ENCODE data around the gene NKD1.

Gene NKD1

DNA sequence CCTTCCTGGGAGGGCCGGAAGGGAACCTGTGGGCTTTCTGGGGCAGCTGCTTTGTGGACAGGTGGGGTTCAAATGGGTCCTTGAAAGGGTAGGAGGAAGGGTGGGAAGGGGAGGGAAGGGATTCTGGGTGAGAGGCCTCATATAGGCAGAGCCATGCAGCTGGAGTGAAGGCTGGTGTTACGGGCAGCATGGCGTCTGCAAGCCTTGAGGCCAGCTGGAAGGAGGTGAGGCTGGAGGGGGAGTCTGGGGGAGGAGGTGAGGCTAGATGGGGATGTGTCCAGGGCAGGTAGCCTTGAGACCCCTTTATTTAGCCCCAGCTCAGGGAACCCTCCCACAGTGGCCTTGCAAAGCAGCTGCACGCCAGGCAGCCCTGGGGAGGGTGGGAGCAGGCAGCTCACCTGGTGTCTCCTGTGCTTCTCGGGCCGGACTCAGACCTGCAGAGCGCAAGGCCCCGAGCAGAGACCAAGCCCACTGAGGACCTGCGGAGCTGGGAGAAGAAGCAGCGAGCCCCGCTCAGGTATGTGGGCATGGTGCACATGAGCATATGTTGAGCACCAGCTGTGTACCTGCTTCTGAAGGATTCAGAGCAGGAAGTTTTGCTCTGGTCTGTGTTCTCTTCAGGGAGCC lies 82.3 kb downstream of the NKD1 start:
- no peak for DNase-seq (ENCODE audit: low spot score)

GRCh38 chr16:50631249-50631984 lies 83.2 kb downstream of the NKD1 start:
- no peak for DNase-seq (ENCODE audit: low spot score)

DNA sequence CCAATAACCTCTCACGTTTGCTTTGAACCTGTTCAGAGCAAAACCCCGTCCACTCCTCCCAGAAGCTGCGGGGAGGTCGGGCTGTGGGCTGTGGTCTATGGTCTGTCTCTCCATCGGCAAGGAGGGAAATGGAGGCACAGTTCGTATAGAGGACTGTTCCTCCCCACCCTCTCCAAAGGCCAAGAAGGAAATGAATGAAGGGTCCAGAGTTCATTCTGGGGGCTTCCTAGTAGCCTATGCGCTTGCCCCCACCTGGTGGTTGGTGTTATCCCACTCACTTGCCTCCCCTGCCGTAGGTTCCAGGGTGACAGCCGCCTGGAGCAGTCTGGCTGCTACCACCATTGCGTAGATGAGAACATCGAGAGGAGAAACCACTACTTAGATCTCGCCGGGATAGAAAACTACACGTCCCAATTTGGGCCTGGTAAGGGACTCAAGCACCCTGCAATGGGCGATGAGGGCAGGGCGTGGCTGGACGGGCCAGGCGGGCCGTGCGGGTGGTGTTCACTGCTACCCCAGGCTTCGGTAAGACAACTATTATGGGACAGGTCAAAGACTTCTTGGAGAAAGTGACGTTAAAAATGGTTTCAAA lies 83.9 kb downstream of the NKD1 start:
- no peak for DNase-seq (ENCODE audit: low spot score)

GRCh38 chr16:50632927-50633800 lies 85.0 kb downstream of the NKD1 start:
- DNase-seq (ENCODE audit: low spot score): no peak

DNA sequence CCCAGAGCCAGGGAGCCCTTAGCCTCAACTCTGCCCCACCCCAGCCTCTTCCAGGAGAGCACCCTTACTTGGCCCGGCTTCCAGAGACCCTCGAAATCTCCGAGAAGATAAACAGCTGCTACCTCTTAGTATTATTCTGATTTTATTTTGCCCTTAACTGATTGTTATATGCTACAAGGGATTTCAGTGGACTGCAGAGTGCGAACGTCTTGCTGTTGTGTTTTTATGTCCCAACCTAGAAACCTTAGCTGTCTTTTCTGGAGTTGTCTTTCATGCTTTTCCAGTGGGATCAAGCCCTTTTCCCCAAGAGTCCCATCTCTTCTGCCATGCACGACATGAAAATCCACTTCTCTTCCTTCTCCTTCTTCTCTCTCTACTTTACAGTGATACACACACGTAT lies 85.9 kb downstream of the NKD1 start:
- DNase-seq (ENCODE audit: low spot score): no peak

GRCh38 chr16:50634947-50635346 lies 86.8 kb downstream of the NKD1 start:
- no peak for DNase-seq (ENCODE audit: low spot score)

DNA sequence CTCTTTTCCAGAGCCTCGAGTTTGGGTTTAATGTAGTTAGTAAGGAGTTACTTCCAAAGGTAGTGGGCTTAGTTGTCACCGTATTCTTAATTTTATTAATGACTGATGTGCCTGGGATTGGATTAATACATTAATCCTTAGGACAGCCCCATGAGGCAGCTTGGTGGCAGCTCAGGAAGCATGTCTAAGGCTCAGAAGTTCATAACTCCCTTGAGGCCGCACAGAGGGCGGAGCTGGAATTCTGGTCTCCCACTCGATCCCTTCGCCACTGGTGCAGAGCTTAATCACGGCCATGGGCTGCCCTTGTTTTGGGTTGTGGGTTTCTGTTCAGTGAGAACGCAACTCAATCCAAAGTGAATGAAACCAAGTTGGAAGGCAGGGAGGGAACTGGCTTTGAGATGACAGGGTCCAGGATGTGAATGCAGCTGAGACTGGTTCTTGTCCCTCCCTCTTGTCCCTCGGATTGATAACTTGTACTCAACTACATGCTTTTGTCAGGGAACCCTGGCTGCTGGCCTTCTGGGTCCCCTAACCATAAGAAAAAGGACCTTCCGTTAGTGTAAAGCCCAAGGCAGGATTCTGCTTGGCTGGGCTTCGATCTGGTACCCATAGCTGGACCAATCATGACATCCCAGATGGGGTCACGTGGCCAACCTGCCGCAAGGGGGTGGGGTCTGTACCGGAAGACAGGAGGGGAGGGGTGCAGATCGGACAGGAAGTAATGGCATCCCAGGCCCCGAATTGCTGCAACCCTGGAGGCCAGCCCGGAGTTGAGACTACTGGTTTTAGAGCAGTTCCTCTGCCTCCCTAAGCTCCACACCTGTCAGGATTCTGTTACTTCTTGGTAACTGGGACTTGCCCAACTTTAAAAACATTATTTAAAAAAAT lies 87.6 kb downstream of the NKD1 start:
- DNase-seq (ENCODE audit: low spot score): no peak

DNA sequence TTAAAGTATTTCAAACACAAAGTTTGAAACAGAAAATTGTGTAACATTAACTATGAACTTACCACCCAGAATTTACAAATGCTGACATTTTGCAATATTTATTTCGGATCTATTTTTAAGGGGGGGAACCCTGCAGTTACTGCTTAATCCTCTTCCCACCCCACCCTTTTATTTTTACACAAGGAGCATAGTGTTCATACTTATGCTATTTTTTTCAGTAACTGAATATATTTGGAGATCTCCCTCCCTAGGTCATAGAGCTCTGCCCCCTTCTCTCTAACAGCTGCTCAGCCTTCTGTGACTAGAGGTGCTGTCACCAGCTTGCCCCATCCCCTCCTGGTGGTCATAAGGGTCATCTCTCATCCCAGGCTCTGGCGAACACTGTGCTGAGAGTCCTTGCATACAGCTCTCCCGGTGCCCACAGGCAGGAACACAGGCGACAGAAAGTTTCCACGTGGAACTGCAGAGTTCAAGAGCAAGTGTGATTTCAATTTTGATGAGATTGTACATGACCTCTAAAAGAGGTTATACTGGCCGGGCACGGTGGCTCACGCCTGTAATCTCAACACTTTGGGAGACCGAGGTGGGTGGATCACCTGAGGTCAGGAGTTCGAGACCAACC lies 88.7 kb downstream of the NKD1 start:
- no peak for DNase-seq (ENCODE audit: low spot score)

GRCh38 chr16:50637716-50638602 lies 89.8 kb downstream of the NKD1 start:
- no peak for DNase-seq (ENCODE audit: low spot score)

GRCh38 chr16:50638816-50639670 lies 90.8 kb downstream of the NKD1 start:
- no peak for DNase-seq (ENCODE audit: low spot score)

DNA sequence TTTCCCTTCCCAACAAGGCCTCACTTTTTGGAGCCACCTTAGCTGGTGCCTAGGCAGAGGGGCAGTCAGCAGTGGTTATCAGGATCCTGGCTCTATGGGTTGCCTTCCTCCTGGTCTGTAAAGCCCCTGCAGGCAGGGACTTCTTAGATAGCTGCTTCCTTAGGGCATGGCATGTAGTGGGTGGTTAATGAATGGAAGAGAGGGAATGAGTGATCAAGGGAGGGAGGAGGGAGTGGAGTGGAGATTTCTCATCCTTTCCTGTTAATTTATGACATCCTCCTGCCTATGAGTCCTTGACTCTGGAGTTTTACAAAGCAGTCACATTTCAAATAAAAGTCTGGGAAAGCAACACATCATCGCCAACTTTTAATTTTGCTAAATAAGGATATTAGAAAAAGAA lies 92.2 kb downstream of the NKD1 start:
- DNase-seq (ENCODE audit: low spot score): no peak

DNA sequence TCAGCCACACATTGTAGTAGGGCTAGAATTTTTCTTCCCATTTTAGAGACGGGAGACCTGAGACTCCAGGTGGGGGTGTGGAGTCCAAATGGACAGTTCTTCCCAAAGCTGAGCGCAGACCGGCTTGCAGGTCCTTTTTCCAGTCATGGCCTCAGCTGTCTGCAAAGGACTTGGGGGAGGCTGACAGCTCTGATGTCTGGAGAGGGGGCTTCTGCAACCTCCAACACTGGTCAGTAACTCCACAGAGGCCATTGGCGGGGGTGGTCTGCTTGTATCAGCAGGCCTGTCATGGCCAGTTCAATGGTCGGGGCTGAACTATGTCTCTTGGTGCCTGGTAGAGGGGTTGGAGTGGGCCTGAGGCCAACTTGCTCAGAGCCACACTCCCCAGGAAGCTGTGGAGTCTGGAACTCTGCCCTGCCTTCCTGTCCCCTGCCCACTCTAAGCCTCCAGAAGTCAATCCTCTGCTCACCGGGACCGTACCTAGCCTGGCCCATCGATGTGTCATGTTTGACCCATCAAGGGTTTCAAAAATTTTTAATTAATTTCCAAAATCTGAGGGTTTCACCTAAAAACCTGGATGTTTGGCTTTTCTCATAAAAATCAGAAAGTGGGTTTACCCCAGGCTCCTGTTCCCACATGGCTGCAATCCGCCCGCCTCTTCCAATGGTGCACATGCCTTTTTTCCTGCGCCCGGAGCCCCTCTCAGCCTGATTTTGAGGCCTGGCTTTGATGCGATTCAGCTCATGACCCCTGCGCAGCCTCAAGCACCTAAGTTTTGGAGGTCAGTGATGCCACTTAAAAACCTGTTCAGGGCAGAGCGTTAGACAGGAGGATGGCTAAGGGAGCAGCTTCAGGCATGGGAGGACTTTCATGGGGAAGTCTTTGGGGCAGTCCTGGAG lies 93.0 kb downstream of the NKD1 start:
- no peak for DNase-seq (ENCODE audit: low spot score)

- no peak for DNase-seq (ENCODE audit: low spot score)
These were observed 93.6 kb downstream of the NKD1 start for GRCh38 chr16:50641818-50642187.

DNA sequence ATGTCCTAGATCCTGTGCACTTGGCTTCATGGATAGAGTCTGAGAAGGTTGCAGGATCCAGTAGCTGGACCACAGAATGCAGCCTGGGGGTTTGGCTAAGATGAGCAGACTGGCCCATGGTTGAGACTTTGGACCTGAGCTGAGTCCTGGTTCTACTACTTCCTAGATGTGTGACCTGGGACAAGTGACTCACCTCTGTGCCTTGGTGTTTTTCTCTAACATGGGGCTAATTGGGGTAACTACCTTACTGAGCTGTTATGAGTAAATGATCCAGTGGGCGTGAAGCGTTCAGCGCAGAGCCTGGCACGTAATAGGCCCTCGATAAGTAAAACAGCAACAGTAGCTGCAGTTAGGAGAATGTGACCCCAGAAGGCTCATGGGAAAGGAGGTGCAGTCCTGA lies 94.2 kb downstream of the NKD1 start:
- no peak for DNase-seq (ENCODE audit: low spot score)

GRCh38 chr16:50643192-50643591 lies 95.0 kb downstream of the NKD1 start:
- DNase-seq (ENCODE audit: low spot score): no peak

DNA sequence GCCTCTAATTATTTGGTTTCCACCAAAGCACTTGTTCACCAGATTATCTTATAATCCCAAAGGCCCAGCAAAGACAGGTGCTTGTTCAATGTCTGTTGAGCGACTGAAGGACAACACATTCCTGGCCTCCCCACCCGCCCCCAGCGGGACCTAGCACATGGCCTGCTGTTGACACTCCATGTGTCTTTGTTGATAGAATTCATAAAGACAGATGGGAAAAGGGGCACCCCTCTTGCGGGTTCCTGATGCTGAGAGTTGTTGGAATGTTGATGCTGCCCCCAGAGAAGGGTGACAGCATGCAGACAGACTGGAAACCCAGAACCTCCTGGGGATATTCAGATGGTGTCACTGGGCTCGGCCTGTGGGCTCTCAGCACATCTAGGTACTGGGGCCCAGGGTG lies 96.0 kb downstream of the NKD1 start:
- no peak for DNase-seq (ENCODE audit: low spot score)

- DNase-seq (ENCODE audit: low spot score): peak; percentile 53
These were observed 96.5 kb downstream of the NKD1 start for GRCh38 chr16:50644729-50645128.
